HG03354 (cell line): ENCODE results near the gene TRIM22.
"Not testable (repeated sequence)": the region's sequence is repeated elsewhere in the genome, so short reads cannot be mapped to it uniquely, and the experiment has no call there.

ENCODE experiments used
- ATAC-seq: cut with Tn5 transposase; IDR thresholded peaks from one replicate; pipeline ENCODE4 v1.9.1; 2021; ENCODE audit warnings: mild to moderate bottlenecking; ENCODE audit not compliant: unreplicated experiment, poor library complexity, severe bottlenecking

TRIM22 gene

DNA sequence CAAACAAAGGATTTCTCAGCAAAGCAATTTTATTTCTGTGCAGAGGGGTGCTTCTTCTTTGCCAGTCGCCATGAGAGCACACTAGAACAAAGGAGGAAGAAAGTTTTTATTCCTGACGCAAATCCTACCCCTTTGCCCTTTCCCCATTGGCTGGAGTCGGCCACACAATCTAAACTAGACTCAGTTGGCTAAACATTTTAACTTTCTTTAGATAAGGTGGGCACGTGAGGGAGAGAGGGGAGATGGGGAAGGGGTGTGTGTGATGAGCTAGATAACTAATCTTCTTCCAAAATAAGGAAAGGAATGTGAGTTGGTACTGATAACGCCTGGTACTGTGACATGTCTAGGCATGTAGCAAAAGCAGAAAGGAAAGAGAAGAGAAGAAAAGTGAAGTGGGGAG is 626 bp downstream of the TRIM22 start:
- no peak for ATAC-seq

DNA sequence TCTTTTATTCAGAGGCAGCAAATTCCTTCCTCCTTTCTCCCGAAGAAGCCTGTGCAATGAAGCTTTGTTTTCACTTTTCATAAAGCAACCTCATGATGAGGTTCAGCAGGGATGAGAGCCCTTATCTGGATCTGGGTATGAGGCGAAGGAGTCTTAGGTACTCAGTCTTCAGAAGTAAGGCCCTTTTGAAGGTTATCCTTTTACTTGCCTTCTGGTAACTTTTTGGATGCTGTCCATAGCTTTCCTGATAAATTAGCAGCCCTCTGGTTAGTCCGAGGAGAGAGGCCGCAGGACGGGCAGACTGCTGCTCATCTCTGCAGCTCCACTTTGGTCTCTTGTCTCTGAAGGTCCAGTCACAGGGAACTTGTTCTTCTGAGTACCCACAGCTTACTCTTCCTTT is 1.1 kb downstream of the TRIM22 start:
- ATAC-seq = no peak

DNA sequence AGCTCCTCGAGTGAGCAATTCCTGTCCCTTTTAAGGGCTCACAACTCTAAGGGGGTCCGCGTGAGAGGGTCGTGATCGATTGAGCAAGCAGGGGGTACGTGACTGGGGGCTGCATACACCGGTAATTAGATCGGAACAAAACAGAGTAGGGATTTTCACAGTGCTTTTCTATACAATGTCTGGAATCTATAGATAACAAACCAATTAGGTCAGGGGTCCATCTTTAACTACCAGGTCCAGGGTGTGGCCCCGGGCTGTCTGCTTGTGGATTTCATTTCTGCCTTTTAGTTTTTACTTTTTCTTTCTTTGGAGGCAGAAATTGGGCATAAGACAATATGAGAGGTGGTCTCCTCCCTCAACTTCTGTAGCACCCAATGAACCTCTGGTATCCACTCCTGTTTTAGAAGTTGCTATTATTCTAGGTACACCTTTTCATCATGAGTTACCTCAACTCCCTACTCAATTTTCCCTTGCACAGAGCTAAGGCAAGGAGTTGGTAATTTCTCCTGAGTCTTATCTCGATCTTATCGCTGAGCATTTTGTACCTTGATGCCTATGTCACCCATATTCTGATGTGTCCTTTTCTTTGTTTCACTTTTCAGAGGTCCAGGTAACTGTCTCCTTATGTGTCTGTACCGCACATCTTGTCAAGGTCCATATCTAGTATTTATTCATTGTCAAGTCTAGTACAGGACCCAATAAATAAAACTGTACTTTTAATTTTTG is 1.8 kb downstream of the TRIM22 start:
- ATAC-seq = not testable (repeated sequence)

DNA sequence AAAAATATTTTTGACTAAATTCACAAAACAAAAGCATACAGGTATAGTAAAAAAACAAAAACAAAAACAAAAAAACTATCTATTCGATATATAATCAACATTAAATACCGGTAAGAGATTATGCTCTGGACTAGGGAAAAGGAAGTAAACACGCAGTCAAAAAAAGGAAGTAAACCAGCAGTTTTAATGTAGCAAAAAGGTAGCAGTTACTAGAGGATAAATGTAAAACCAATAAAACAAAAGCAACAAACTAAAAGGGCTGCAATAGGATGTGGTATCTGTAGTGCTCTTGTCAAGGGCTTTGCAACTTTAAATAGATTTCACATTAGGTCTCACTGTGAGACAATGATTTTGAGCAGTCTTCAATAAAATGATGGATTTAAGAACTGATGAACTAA is 2.4 kb downstream of the TRIM22 start:
- no peak for ATAC-seq

DNA sequence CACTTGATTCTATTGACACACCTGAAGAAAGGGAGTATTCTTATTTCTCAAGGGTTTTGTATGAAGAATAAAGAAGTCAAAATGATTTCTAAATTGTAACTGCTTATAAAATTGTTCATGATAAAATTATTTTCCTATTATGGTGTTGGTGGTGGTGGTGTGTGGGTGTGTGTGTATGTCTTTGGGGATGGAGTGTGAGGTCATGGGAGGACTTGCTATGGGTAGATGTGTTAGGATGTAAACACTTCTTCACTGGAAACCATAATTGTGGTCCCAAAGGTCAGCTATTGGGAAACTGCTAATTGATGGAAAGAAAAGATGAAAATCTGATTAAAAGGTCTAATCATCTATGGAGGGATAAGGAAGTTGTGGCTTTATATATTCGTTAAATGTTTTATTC is 5.1 kb downstream of the TRIM22 start:
- ATAC-seq = no peak

DNA sequence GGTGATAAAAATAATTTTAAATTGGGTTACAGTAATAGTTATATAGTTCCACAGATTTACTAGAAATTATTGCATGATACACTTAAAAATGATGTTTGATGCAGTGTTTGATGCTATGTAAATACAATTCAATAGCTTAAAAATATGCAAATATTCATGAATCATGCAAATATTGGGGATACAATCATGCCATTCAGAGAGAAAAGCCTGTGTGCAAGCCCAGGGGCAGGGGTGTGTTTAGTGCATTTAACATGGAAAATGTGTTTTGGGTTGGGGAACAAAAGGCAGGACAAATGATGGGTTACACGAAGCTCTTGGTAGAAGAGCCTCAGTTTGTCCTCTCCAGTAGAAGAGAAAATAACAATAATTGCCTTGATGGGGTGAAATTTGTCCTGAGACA is 6.0 kb downstream of the TRIM22 start:
- no peak for ATAC-seq

DNA sequence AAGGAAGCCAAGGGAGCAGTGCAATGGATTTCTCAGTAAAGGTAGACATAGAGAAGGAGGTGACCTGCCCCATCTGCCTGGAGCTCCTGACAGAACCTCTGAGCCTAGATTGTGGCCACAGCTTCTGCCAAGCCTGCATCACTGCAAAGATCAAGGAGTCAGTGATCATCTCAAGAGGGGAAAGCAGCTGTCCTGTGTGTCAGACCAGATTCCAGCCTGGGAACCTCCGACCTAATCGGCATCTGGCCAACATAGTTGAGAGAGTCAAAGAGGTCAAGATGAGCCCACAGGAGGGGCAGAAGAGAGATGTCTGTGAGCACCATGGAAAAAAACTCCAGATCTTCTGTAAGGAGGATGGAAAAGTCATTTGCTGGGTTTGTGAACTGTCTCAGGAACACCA is 6.6 kb downstream of the TRIM22 start:
- ATAC-seq = no peak

DNA sequence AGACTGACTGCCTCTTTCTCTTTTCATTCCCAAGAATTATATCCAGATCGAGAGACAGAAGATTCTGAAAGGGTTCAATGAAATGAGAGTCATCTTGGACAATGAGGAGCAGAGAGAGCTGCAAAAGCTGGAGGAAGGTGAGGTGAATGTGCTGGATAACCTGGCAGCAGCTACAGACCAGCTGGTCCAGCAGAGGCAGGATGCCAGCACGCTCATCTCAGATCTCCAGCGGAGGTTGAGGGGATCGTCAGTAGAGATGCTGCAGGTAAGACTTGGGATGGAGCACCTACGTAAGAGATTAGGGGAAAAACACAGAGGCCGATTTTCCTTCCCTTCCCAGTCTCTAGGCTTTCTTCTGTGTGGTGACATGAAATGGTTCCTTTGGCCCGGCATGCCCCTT is 8.7 kb downstream of the TRIM22 start:
- ATAC-seq = no peak

DNA sequence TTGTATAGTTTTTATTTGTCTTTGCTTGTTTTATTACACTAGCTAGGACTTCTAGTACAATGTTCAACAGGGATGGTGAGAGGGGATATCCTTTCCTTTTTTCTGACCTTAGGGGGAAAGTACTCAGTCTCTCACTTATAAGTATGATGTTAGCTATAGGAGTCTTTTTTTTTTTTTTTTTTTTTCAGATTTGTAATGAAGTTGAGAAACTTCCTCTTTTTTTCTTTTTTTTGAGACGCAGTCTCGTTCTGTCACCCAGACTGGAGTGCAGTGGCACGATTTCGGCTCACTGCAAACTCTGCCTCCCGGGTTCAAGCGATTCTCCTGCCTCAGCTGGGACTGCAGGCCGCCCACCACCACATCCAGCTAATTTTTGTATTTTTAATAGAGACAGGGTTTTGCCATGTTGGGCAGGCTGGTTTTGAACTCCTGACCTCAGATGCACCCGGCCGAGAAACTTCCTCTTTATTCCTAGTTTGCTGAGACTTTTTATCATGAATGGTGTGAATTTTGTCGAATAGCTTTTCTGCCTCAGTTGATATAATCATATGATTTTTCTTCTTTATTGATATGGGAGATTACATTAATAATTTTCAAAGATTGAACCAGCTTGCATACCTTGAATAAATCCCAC is 10.9 kb downstream of the TRIM22 start:
- no peak for ATAC-seq

DNA sequence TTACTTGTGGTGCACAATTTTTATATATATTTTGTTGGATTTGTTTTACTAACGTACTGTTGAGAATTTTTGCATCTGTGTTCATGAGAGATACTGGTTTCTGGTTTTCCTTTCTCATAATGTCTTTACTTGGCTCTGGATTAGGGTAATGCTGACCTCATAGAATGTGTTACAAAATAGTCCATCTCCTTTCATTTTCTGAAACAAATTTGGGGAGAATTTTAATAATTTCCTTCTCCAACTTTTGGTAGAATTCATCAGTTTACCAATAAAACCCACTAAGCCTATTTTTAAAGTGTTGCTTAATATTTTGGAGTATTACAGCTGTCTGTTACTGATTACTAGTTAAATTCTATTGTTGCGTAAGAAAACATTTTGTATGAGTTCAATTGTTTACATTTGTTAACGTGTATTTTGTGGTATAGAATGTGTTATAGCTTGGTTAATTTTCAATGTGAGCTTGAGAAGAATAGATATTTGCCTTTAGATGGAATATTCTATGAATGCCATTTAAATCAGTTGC is 11.5 kb downstream of the TRIM22 start:
- ATAC-seq = no peak

DNA sequence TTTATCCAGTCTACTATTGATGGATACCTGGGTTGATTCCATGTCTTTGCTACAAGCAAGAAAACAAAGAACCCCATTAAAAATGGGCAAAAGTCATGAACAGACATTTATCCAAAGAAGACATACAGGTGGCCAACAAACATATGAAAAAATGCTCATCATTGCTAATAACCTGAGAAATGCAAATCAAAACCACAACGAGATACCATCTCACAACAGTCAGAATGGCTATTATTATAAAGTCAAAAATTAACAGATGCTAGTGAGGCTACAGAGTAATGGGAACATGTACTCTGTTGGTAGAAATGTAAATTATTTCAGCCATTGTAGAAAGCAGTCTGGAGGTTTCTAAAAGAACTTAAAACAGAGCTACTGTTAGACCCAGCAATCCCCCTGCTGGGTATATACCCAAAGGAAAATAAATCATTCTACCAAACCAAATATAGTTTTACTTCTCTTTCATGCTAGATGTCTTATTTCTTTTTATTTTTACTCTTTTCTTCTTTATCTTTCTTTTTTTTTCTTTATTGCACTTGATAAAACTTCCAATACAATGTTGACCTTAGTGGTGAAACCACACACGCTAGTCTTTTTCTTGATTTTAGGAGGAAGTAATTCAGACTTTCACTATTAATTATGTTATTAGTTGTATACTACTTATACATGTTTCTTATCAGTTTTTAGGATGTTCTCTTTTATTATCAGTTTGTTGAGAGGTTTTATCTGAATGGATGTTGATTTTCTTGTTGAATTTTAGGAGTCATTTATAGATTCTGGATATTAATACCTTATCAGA is 14.3 kb downstream of the TRIM22 start:
- ATAC-seq = peak; percentile 86

DNA sequence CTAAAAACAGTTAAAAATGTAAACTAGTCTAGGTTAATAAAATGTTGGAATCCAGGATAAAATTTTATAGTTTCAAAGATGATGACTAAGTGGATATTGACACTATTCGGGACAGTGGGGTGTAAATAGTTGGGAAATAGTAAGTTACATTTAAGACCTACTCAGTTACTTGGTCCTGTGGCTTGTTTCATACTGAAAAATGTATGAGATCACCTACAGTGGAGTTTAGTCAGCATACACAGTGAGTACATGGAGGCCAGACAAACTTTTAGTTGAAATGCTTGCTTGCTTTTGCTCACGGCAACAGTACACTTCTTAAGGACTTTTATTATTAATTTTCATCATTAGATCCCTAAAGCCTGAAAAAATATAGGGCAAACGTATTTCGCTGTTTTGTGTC is 16.1 kb downstream of the TRIM22 start:
- ATAC-seq = no peak

DNA sequence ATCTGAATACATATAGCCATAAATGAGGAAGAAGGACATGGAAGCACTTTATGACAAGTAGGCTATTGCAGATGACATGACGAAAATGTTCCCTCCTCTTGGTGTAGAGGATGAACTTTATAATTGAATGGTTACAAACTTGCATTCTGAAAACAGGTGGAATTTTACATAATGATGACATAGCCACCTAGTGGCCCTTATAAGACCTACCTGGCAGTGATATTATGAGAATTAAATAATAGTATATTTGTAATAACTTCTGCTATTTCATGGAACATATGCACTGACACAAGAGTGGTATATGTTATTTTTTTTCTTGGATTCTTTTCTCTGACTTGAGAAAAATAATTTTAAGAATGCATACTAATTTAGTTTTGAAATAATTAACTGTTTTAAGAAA is 22.9 kb downstream of the TRIM22 start:
- ATAC-seq = no peak

DNA sequence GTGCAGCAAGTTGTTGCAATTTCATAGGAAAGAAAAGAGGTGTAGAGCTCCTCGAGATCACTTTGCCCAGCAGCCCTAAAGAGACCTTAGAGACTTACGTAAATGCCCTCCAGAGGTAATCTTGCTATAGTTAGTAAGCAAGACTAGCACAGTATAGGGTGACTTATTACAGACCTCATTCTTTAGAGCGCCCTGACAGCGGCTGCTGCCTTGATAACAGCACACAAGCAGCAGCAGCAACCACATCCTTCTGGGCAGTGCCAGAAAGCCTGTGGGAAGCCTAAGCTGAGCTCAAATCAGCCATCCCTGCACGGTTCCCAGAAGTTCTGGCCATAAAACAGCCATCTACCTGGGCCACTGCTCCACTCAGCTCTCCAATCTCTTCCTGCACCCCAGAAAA is 24.1 kb downstream of the TRIM22 start:
- ATAC-seq = no peak

DNA sequence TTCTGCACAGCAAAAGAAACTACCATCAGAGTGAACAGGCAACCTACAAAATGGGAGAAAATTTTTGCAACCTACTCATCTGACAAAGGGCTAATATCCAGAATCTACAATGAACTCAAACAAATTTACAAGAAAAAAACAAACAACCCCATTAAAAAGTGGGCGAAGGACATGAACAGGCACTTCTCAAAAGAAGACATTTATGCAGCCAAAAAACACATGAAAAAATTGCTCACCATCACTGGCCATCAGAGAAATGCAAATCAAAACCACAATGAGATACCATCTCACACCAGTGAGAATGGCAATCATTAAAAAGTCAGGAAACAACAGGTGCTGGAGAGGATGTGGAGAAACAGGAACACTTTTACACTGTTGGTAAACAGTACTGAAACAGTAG is 26.9 kb downstream of the TRIM22 start:
- not testable (repeated sequence) for ATAC-seq

DNA sequence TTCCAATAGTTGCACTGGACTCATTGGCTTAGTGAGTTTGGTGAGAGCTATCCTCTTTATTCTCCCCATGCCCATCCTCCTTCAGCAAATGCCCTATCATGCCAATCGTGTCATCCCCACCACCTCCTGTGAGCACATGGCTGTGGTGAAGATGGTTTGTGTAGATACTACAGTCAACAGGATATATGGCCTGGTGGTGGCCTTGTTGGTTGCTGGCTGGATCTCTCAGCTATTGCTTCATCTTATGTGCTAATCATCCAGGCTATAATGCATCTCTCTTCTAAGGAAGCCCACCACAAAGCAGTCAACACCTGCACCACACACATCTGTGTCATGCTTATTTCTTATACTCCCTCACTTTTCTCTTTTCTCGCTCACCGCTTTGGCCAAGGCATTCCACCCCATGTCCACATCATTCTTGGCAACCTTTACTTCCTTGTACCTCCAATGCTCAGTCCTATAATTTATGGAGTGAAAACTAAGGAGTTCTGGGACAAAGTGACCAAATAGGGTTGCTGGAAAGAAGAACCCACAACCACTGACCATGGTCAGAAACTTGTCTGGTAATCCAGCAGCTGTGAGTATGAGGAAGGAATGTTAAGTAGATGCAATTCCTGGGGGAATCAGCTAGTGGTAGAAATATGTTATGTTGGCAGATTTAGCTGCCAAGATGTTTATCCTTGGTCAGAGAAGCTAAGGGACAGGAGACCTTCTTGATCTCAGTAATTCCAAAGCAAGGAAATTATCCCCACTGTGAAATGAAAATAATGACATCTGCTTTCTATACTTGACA is 30.3 kb downstream of the TRIM22 start:
- no peak for ATAC-seq

DNA sequence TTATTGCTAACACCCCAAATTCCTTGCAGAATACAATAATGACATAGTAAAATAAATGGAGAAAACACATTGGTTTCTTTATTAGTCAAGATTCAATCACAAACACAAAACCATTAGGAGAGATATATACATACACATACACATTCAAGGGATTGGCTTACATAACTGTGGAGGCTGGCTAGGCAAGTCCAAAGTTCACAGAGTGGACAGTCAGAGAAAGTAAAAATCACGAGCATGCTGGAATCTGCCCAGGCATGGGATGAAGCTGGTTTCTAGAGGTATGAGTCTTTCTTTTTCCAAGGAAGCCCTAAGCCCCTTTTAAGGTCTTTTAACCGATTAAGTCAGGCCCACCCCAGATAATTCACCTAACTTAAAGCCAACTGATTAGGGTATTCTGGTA is 33.0 kb downstream of the TRIM22 start:
- ATAC-seq = no peak

DNA sequence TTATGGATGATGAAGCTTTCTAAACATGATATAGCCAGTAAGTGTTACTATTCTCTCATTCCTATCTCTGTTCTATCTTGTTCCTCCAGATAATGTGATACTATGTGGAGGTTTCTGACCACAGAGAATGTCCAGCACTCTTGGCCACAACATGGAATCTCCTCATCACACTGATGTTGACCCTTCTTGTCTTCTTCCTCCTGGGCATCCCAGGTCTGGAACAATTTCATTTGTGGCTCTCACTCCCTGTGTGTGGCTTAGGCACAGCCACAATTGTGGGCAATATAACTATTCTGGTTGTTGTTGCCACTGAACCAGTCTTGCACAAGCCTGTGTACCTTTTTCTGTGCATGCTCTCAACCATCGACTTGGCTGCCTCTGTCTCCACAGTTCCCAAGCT is 36.8 kb downstream of the TRIM22 start:
- ATAC-seq = no peak

DNA sequence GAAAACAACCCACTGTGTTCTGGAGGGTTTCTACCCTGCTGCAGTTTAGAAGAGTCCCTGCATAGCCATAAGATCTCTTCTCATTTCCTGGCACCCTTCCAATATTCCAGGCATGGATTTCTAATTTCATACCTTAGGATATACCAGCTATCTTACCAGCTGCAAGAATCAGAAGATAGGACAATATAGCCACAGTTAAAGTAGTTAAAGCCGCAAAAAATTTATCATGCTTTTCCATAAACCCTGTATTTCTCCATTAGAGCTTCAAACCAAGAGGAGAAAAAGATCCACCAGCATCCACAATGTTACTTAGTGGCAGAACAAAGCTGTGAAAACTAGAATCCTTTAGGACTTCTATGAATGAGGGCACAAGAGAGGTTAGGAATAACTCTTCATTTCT is 38.1 kb downstream of the TRIM22 start:
- ATAC-seq = no peak

DNA sequence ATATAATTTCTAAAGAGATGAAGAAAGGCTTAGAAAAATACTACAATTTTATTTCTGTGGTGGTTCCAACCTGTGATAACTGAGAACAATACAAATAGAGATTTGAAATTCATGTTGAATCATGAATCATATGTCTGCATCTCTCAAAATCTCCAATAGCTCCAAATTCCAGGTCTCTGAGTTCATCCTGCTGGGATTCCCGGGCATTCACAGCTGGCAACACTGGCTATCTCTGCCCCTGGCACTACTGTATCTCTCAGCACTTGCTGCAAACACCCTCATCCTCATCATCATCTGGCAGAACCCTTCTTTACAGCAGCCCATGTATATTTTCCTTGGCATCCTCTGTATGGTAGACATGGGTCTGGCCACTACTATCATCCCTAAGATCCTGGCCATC is 46.8 kb downstream of the TRIM22 start, which contains the start of gene OR56B1:
Gene OR56B1 (plus strand): TSS at position 53 of the 400 bp plus-strand sequence. CDS start 69 bp downstream, at position 122.
- no peak for ATAC-seq
